Stimulated activated CD4-positive, alpha-beta T cell treated with anti-CD3 and anti-CD28 coated beads, Interleukin-15, amount 100 ng/mL, for 48 hours (primary cell): Measurements from ENCODE around the gene PDGFD.

Source experiments
- DNase-seq, 2 donors: peaks; one replicate each; pipeline ENCODE4 v3.0.0-alpha.2; 2020; ENCODE audit warnings: low read depth in 2 of 2

Gene PDGFD

DNA sequence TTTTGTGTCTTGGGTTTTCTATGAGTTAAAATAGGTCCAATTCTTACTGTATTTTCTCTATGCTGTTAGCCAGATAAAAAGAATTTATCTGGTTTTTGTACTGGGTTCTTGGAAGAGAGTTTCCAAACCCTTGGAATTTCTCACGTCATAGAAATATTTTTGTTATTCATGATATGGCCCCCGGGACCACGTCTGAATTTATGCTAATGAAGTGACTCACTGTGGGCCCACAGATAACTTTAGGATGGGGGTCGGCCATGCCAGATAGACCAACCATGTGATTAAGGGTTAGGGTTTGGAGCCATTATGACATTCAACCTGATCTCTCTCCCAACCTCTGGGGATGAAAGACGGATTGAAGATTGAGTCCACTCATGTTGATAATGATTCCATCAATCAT is 163.1 kb downstream of the PDGFD start:
- DNase-seq: no peak

GRCh38 chr11:103998826-103999508 is 165.0 kb downstream of the PDGFD start:
- no peak for DNase-seq

DNA sequence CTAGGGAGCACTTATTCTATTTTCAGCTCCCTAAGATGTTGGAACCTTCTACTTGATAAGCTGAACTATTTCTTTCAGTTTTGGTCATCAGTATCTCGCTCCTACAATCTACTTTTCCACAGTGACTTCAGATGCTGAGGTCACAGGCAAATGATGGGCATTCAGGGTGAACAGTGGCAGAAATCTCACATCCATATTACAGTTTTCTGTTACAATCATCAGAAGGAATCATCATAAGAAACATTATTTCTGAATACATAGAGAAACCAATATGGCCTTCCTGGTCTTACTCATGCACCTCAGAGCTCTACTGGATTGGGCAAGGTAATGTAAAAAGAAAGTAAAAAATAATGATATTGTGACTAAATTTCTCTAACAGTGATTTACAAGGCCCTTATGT is 166.9 kb downstream of the PDGFD start:
- DNase-seq: no peak

DNA sequence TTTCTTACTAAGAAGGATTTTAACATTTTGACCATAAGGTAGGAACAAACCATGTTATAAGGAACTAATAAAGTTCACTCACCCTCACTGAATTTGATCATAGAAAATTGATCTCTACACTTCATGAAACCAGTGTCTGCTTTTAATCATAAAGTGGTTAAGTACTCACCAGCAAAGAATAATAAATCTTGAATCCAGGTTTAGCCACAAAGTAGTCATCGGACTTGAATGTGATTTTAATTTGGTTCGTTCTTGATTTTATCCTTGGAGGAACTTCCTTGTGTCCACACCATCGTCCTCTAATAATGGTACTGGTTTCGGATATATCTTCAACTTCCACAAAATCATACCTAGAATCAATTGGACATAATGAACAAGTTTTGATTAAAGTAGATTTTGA is 168.1 kb downstream of the PDGFD start:
- no peak for DNase-seq

- no peak for DNase-seq
These were observed 169.4 kb downstream of the PDGFD start for GRCh38 chr11:103994518-103994917.

DNA sequence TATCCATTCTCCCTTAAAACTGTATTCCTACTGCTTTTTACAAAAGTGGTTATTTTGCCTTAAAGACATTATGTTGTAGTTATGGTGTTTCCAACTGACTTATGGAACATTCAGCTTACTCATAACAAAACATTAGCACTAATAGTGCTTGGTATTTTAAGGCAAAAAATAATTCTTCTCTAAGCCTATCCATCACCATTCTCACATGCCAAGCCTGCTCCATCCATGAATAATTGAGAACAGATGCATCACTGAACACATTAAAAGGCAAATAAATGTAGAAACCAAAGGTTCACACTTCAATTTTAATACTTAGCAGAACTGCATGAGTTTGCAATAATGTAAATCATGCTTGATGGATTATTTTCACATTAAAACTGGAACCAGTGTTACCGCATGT is 169.9 kb downstream of the PDGFD start:
- DNase-seq: no peak

DNA sequence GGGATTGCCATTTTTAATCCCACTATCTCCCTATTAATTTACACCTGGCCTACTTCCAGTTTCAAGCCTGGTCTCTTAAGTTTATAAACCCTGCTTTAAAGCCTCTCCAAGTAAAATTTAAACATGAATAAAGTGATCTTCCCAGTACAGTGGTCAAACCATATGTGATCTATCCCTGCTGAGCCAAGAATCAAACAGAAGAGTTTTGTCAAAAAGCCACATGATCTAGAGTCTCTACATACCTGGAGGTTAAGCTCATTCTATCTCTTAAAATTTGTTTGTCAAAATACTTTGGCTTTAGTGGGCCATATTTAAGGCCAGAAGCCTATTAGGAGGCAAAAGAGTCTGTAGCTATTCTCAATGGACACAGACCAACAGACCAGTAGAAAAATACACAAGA is 170.4 kb downstream of the PDGFD start:
- no peak for DNase-seq

DNA sequence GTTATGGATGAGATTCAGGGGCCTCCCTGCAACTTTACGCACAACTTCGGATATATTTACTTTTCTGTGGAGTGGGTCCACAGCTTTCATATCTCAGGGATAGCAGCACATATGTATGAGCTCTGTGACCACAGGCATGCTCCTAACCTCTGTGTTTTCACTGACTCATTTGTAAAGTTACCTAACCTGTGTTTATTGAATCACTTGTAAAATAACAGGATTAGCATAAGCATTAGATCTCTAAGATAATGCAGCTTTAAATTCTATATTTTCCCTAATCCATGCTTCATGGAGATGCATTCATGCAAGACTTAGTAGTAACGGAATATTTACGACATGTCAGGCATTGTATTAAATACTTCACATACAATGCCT is 175.4 kb downstream of the PDGFD start:
- no peak for DNase-seq

DNA sequence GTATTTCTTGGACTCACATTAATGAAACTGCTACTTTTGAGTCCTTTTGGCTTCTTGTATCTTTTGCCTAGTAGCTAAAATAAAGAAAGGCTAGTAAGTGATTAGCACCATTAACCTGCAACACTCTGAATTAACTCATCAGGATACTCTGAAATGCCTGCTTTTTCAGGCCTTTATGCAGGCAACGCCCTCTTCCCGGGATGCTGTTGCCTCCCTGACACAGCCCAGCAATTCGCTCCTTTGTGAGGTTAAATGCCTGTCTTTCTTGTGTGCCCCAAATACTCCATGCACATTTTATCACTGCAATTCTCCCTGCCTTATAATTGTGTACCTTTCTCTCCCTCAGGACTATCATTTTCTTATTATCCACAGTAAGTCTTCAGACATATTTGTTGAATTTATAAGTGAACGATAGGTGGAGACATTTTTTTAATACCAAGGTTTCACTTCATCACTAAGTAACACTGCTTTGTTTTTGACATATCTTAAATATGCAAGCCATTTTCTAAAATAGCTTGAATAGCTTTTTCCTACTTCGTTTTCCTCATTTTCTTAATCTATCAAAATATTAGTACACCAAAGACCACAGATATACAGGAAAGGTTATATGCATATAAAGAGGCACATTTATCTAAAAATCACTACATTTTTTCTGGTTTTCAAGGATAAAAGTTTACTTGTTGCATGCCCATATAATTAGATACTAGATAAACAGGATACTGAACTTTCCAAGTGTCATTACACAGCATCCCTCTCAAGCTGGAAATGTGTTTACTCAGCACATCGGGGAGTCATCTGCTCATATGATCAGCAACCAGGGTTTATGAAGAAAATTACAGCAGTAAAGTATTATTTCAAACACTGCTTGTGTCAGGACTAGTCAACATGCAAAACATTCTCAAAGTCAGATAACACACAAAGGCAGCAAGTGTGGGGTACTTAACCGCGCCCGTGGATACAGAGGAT is 176.0 kb downstream of the PDGFD start:
- no peak for DNase-seq

- no peak for DNase-seq
These were observed 178.9 kb downstream of the PDGFD start for GRCh38 chr11:103985041-103985440.

- no peak for DNase-seq
These were observed 183.8 kb downstream of the PDGFD start for GRCh38 chr11:103980108-103980507.

DNA sequence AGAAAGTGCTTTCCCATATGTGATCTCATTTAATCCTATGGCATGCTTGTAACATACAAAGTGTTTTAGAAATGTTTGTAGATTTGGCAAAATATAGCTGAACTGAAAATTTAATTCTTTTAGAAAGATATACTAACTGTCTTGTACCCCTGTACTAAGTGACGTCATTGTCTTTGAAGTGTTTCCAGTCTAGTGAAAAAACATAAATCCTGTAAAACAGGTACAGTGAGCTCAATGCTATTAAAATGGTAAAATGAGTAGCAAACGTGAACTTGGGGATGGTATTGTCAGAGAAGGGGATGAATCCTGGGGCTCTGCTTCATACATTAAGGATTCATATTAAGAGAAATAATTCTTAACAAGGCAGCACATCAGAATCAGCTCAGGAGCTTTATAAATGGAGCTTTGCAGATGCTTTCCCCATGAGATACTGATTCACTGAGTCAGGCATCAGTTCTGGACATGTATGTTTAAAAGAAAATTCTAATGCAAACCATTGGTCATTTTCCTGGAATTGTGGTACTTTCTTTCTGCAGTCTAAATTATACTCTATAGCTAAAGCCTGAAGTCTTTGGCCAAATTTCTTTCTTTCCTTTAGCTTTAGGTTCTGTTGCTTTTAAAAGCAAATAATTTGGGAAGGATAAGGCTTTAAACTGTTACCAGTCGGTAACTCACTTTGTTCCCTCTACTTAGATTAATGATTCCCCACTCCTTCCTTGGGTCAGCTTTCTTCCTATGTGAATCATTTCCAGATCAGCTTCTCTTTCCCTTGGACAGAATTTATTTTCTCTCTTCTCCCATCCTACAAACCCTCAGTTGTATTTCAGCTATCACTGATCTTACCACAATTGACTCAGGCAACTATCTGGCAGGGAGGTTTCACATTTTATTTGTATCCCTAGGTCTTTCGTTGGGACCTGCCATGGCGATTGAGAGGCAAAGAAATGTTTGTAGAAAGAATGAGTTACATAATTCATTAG is 185.0 kb downstream of the PDGFD start:
- no peak for DNase-seq

GRCh38 chr11:103972013-103972412 is 191.9 kb downstream of the PDGFD start:
- DNase-seq: no peak

DNA sequence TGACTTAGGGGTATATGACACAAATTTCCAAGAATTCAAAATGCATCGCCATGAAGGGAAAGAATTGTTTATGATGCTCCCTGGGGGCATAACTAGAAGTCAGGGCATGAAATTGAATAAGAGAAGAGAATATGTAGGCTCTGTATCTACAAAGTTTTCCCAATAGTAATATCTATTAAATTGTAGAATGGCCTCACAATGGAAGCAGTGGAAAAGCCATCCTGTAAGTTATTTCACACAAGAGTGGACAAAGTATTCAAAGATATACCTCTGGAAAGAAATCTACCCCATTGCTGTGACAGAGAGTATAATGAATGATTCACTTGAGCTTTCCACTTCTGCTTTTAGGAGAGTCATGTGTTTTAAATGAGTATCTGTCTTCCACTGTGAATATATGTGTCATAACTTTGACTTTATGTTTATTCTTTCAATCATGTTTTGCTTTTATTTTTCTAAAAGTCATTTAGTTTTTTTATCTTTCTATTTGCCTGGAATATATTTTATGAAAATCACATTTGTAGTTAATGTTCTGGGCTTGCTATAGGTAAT is 193.2 kb downstream of the PDGFD start:
- no peak for DNase-seq

GRCh38 chr11:103968685-103969084 is 195.3 kb downstream of the PDGFD start:
- DNase-seq: no peak

- DNase-seq: no peak
These were observed 196.0 kb downstream of the PDGFD start for GRCh38 chr11:103967985-103968384.

GRCh38 chr11:103964390-103964789 is 199.6 kb downstream of the PDGFD start:
- no peak for DNase-seq

DNA sequence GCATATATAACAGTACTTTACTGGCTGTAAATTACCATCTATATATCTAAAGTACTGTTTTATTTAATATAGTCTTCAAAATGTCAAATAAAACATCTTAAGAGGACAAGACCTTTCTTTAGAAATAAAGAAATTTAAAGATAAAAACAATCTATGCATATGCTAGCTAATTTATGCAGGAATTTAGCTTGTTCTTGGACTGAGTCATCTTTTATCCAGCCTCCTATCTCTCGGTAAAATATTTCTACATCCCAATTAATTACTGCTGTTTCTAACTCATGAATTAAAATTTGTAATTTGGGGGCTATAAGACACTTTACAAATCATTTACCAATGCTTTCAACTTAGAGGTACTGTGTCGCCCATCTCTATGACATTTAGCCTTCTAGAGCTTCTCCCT is 200.3 kb downstream of the PDGFD start:
- no peak for DNase-seq

- no peak for DNase-seq
These were observed 202.9 kb downstream of the PDGFD start for GRCh38 chr11:103961010-103961409.

- DNase-seq: no peak
These were observed 203.8 kb downstream of the PDGFD start for GRCh38 chr11:103960108-103960507.

- no peak for DNase-seq
These were observed 204.5 kb downstream of the PDGFD start for GRCh38 chr11:103959279-103959942.
